Natural killer cell (primary cell): ENCODE data around the gene GCH1. TPM values are rescaled to one million over a fixed set of nuclear protein-coding genes. Genes with fewer than 3 reads are reported as not detected.

Experiments used
- ATAC-seq, 3 donors: fragments of 150-1000 bp in 2 of 3; fragments of 200-7000 bp in 1 of 3; cut with Tn5 transposase; 1 replicate in 1 of 3; 2 replicates in 2 of 3; pipeline ENCODE4 v1.10.0; 2021; ENCODE audit warnings: mild to moderate bottlenecking in 2 of 3, moderate library complexity in 2 of 3
- DNase-seq, 2 donors: peaks; one replicate each; pipeline versions ENCODE4 v3.0.0 to v3.0.0-alpha.2; 2013 to 2021; ENCODE audit warnings: mixed read lengths in 1 of 2
- H3K27ac ChIP-seq: one replicate; pipeline ENCODE4 v1.5.1; 2013; ENCODE audit warnings: mild to moderate bottlenecking, low read length
- H3K27me3 ChIP-seq: one replicate; pipeline ENCODE4 v1.6.1; 2013; ENCODE audit warnings: low read length; ENCODE audit not compliant: control insufficient read depth, insufficient read depth
- H3K36me3 ChIP-seq: one replicate; pipeline ENCODE4 v1.6.1; 2013; ENCODE audit warnings: low read length; ENCODE audit not compliant: control insufficient read depth, insufficient read depth
- H3K4me1 ChIP-seq: one replicate; pipeline ENCODE4 v1.6.1; 2013; ENCODE audit warnings: low read length; ENCODE audit not compliant: control insufficient read depth, insufficient read depth
- H3K4me3 ChIP-seq: one replicate; pipeline ENCODE4 v1.5.1; 2013; ENCODE audit warnings: low read length
- H3K9me3 ChIP-seq: one replicate; pipeline ENCODE4 v1.6.1; 2013; ENCODE audit warnings: low read length; ENCODE audit not compliant: control insufficient read depth, insufficient read depth
- H3K27ac Mint-ChIP-seq, 2 donors: one replicate each; pipeline ENCODE4 v1.8.0; 2022; ENCODE audit warnings: mild to moderate bottlenecking in 2 of 2, mixed read lengths in 2 of 2, moderate library complexity in 1 of 2
- H3K27me3 Mint-ChIP-seq, 2 donors: one replicate each; pipeline ENCODE4 v1.8.0; 2022; ENCODE audit warnings: low read depth in 2 of 2, mixed read lengths in 2 of 2
- H3K36me3 Mint-ChIP-seq: one replicate; pipeline ENCODE4 v1.8.0; 2022; ENCODE audit warnings: mixed read lengths
- H3K4me1 Mint-ChIP-seq, 2 donors: one replicate each; pipeline ENCODE4 v1.8.0; 2022; ENCODE audit warnings: mixed read lengths in 2 of 2
- H3K4me3 Mint-ChIP-seq: one replicate; pipeline ENCODE4 v1.8.0; 2022; ENCODE audit warnings: mild to moderate bottlenecking, moderate library complexity, mixed read lengths
- H3K9me3 Mint-ChIP-seq, 2 donors: one replicate each; pipeline ENCODE4 v1.8.0; 2022; ENCODE audit warnings: mixed read lengths in 2 of 2
- CTCF ChIP-seq: fragments of 200-600 bp; IDR thresholded peaks from one replicate; pipeline ENCODE4 v1.8.0; 2022; ENCODE audit warnings: antibody characterized with exemption
- WGBS: methylation state at CpG from one replicate; pipeline ENCODE4 v1.1.7; 2013; ENCODE audit warnings: missing lambda C conversion rate; ENCODE audit not compliant: insufficient coverage; 5-methylcytosine and 5-hydroxymethylcytosine counted together
- intact Hi-C: fragments of 100-400 bp; cut with micrococcal nuclease; formaldehyde crosslinking; loops from one replicate; pipeline ENCODE4 v1.14.2; 2022
- total RNA-seq, 4 donors: library from RNA; stranded (reverse); fragments of 120-200 nt in 1 of 4; gene quantifications; one replicate each; pipeline versions ENCODE4 v1.2.3 to v1.2.4, GENCODE V29; 2013 to 2022

Gene GCH1
- total RNA-seq, 3 donors from 2014 or later (not counting 1 experiment from before 2014, with no cell fraction given), result 51.7 to 71.5 (median 52.6) TPM

GRCh38 chr14:54922598-54922997 is 20.0 kb upstream of the GCH1 start:
- Histone ChIP-seq H3K4me3 (no peak overlapping the region), H3K4me1 (no peaks in the 10 kb centered on the region), H3K36me3 (no peaks in the 10 kb centered on the region), H3K9me3 (no peaks in the 10 kb centered on the region), H3K27me3 (no peaks in the 10 kb centered on the region), H3K27ac (no peak overlapping the region)
- no peak overlapping the region for H3K4me3 Mint-ChIP-seq
- 94% methylated on average over 3 of the region's 3 CpGs for WGBS
- H3K27ac Mint-ChIP-seq, result no peak overlapping the region
- H3K36me3 Mint-ChIP-seq, result no peaks in the 10 kb centered on the region
- intact Hi-C loops, result no loop called here
- ATAC-seq (no peak), DNase-seq (no peak)
- no peaks in the 10 kb centered on the region for H3K9me3 Mint-ChIP-seq
- no peaks in the 10 kb centered on the region for H3K4me1 Mint-ChIP-seq
- no peak for TF ChIP-seq CTCF
- no peaks in the 10 kb centered on the region for H3K27me3 Mint-ChIP-seq

- H3K36me3 Mint-ChIP-seq, result no peaks in the 10 kb centered on the region
- Histone ChIP-seq H3K4me1 (no peaks in the 10 kb centered on the region), H3K9me3 (no peaks in the 10 kb centered on the region), H3K27me3 (no peaks in the 10 kb centered on the region), H3K36me3 (no peaks in the 10 kb centered on the region), H3K4me3 (no peak overlapping the region), H3K27ac (no peak overlapping the region)
- no peak for DNase-seq
- no peak for ATAC-seq
- TF ChIP-seq CTCF, result no peak
- no peak overlapping the region for H3K4me3 Mint-ChIP-seq
- intact Hi-C loops, result no loop called here
- WGBS, result 100% methylated on average over 1 of the region's 1 CpG
- H3K27me3 Mint-ChIP-seq, result no peaks in the 10 kb centered on the region
- no peaks in the 10 kb centered on the region for H3K4me1 Mint-ChIP-seq
- H3K27ac Mint-ChIP-seq, result no peak overlapping the region
- no peaks in the 10 kb centered on the region for H3K9me3 Mint-ChIP-seq
These were observed 17.4 kb upstream of the GCH1 start for GRCh38 chr14:54920052-54920451.

GRCh38 chr14:54919330-54919729 is 16.7 kb upstream of the GCH1 start:
- no peak for ATAC-seq
- Mint-ChIP-seq H3K36me3 (no peaks in the 10 kb centered on the region), H3K9me3 (no peaks in the 10 kb centered on the region), H3K4me1 (no peaks in the 10 kb centered on the region), H3K27ac (no peak overlapping the region), H3K27me3 (no peaks in the 10 kb centered on the region), H3K4me3 (no peak overlapping the region)
- H3K4me3 ChIP-seq, result no peak overlapping the region
- intact Hi-C loops, result no loop called here
- H3K27me3 ChIP-seq, result no peaks in the 10 kb centered on the region
- no peaks in the 10 kb centered on the region for H3K36me3 ChIP-seq
- no peaks in the 10 kb centered on the region for H3K9me3 ChIP-seq
- no peak for DNase-seq
- no peak for TF ChIP-seq CTCF
- H3K4me1 ChIP-seq, result no peaks in the 10 kb centered on the region
- H3K27ac ChIP-seq, result no peak overlapping the region

GRCh38 chr14:54918427-54918826 is 15.8 kb upstream of the GCH1 start:
- H3K27ac Mint-ChIP-seq, result no peak overlapping the region
- H3K27me3 Mint-ChIP-seq, result no peaks in the 10 kb centered on the region
- WGBS, result 94% methylated on average over 5 of the region's 5 CpGs
- no peaks in the 10 kb centered on the region for H3K9me3 Mint-ChIP-seq
- H3K4me3 Mint-ChIP-seq, result no peak overlapping the region
- H3K4me1 ChIP-seq, result no peaks in the 10 kb centered on the region
- intact Hi-C loops, result no loop called here
- no peaks in the 10 kb centered on the region for H3K4me1 Mint-ChIP-seq
- no peak overlapping the region for H3K27ac ChIP-seq
- ATAC-seq (no peak), DNase-seq (no peak)
- H3K36me3 ChIP-seq, result no peaks in the 10 kb centered on the region
- no peak for TF ChIP-seq CTCF
- H3K36me3 Mint-ChIP-seq, result no peaks in the 10 kb centered on the region
- H3K4me3 ChIP-seq, result no peak overlapping the region
- no peaks in the 10 kb centered on the region for H3K27me3 ChIP-seq
- no peaks in the 10 kb centered on the region for H3K9me3 ChIP-seq
